Aortic smooth muscle cell (primary cell): ENCODE results near the gene RIMKLA. TPM values are rescaled to one million over a fixed set of nuclear protein-coding genes. Genes with fewer than 3 reads are reported as not detected.

Experiments used
- total RNA-seq: library from RNA; depleted of rRNA; stranded (reverse); fragments of >200 nt; gene quantifications from 2 replicates; pipeline ENCODE4 v1.2.3, GENCODE V29; 2014

RIMKLA gene, protein sequence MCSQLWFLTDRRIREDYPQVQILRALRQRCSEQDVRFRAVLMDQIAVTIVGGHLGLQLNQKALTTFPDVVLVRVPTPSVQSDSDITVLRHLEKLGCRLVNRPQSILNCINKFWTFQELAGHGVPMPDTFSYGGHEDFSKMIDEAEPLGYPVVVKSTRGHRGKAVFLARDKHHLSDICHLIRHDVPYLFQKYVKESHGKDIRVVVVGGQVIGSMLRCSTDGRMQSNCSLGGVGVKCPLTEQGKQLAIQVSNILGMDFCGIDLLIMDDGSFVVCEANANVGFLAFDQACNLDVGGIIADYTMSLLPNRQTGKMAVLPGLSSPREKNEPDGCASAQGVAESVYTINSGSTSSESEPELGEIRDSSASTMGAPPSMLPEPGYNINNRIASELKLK
- total RNA-seq = not detected in 2 replicates

DNA sequence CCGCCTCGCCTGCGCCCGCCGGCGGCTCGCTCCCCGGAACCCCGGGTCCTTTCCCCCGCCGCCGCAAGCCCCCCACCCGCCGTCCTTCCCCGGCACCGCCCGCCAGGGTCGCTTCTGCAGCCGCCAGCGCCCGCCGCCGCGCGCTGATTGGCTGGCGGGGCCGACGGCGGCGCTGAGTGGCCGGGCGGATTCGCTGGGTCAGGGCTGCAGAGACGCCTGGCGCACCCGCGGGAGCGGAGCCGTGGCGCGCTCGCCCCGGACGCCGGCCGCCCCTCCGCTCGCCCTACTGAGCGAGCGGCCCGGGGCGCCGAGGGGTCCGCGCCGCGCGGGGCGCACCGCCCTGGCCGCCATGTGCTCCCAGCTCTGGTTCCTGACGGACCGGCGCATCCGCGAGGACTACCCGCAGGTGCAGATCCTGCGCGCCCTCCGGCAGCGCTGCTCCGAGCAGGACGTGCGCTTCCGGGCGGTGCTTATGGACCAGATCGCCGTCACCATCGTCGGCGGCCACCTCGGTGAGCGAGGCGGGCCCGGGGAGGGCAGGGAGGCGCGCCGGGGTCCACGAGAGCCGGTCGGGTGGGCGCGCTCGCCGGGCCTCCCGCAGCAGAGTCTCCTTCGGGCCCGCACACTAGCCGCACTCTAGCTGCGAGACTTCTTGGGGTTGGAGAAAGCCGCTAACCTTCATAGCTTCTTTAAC, at the start of gene RIMKLA:
RIMKLA (plus strand) TSS at position 207 of the 694 bp plus-strand sequence; CDS start at position 350, 143 bp downstream.

DNA sequence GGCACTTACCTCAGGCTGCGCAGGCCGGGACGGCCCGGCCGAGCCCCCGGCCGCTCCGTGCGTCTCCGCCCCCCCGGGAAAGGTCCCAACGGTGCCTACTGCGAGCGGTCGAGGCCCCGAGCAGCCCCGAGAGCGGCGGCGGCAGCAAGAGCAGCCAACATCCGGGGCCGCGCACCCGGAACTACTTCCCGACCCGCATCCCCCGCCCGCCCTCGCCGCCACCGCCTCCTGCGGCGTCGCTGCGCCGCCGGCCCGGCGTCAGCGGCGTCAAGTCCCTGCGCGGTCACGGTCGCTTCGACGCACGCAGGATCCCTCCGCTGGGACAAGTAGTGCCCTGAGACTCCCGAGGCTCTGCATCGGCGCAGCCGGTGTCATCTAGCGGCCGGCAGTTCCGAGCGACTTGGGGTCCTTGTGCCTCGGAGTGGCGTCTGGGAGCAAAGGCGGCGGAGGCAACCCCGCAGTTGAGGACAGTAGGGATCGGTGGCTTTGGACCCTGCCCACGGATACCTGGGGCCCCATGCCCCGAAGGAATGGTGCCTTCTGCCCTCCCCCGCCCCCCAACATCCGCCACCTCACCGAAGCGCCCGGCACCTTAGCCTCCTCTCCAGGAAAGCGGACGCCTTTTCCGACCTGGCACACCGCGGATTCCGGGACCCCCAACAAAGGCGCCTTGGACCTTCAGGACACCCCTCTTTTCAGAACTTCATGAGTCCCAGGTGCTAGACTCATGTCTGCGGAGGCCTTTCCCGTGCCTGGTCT, 45.4 kb upstream of the RIMKLA start, which contains the start of gene FOXJ3:
FOXJ3 (minus strand) TSS at position 186 of the 759 bp plus-strand sequence. CDS start 24,142 bp downstream, outside the sequence.

DNA sequence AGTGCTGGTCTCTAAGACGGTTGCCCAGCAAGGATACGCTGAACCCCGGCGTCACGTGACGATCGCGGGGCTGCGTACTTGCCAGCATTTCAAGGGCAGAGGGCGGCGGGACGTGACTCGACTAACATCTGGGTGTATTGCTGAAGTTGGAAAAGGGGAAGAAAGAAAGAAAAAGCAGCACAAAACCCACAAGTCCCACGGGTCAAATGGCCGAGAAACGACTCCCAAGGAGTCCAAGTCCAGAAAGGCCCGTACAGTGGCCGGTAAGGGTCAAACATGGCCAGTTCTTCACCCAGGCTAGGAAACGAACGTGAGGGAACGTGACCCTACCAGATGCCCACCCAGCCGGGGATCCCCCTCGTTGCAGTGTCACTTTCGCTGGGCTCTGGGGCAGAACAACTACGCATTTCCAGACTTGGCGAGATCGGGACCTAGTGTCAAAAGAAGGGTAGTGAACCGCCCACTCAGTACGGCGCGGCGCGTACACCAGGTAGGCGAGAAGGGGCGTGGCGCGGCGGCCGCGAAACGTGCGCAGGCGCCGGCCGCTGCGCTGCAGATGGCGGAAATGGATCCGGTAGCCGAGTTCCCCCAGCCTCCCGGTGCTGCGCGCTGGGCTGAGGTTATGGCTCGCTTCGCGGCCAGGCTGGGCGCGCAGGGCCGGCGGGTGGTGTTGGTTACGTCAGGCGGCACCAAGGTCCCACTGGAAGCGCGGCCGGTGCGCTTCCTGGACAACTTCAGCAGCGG, 75.6 kb downstream of the RIMKLA start, which contains the start of the genes PPCS and ZMYND12:
PPCS (plus strand) TSS at position 534 of the 744 bp plus-strand sequence; CDS start at position 557, 23 bp downstream.
ZMYND12 (minus strand) TSS at position 13 of the 744 bp plus-strand sequence. CDS start 25 bp downstream, outside the sequence.

DNA sequence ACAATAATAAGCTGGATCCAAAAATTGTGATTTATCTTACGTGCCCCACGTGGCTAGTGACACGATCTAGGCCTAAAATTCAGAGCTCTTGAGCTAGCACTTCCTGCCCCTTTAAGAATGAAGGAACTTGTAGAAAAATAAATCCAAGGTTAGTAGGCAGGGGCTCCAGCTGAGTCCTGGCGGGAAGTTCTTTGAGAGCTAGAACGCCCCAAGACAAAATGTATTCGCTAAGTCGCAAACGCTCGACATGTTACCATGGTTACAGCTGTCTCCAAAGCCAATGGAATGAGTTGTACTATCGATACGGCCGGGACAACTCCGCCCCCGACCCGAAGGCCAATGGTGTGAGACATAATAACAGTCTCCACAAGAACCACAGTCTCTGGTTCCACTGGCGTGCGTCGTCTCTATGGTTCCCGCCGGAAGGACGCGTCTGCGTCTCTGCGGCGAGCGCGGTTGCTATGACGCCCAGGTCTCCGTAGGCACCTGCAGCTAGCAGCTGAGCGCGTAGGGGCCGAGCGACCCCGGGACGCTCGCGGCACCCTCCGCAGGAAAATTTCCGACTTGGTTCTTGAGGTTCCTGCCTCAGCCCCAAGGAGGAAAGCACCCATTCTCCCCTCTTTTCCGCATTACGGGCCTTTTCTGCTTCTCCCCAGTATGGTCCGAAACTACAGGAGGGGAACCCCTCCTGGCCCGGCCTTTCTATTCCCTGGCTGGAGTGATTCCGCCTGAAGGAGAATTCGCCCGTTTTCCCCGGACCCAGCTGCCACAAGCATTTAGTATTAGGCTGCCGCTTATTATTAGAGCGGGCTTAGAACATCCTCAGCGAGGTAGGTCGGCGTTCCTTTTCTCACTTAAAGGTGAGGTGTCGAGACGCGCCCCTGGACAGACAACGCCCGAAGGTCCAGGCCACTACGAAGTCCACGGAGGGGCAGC, 82.5 kb downstream of the RIMKLA start, which contains the start of gene CCDC30:
CCDC30 (plus strand) TSS at position 459 of the 936 bp plus-strand sequence. CDS start 17,266 bp downstream, outside the sequence.

Other genes with a start within 250 kb of the RIMKLA start
- not detected in 2 replicates for gene GUCA2B, start 227.4 kb upstream of the RIMKLA start, total RNA-seq
- gene GUCA2A, start 216.0 kb upstream of the RIMKLA start, total RNA-seq = not detected in 2 replicates
- 14.0 and 16.5 TPM in 2 replicates for gene FOXJ3, start 45.6 kb upstream of the RIMKLA start, total RNA-seq
- 0.56 and 0.92 TPM in 2 replicates for gene ZMYND12, start 75.2 kb downstream of the RIMKLA start, total RNA-seq
- gene PPCS, start 75.8 kb downstream of the RIMKLA start, total RNA-seq = 25.4 and 28.0 TPM in 2 replicates
- gene CCDC30, start 82.5 kb downstream of the RIMKLA start, total RNA-seq = 1.2 and 2.8 TPM in 2 replicates